ENCODE measurements around the gene PEX14.

PEX14 gene

DNA sequence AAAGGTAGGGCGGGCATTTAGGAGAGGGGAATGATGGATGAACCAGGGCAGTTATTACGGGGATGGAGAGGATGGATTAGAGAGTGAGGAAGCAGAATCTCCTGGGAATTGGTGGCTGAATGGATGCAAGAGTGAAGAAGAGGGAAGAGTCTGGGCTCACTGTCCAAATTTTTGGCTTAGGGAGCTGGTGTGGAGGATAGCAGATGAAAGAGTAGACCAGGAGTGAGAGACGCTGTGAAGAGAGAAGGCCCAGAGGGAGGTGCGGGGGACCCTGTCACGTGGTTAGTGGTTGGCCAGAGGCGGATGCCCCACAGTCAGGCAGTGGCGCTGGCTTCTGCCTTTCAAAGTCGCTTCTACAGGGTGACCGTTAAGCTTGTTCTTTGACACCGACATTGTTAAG, 78.4 kb downstream of the PEX14 start:
- DNase-seq = peak in 1 of 2 experiments; percentile 70

- DNase-seq = no peak
Measured at GRCh38 chr1:10555635-10556429, 81.1 kb downstream of the PEX14 start.

- no peak for DNase-seq
Measured at GRCh38 chr1:10556430-10557005, 81.8 kb downstream of the PEX14 start.

- DNase-seq = no peak
Measured at GRCh38 chr1:10557714-10558113, 83.0 kb downstream of the PEX14 start.

DNA sequence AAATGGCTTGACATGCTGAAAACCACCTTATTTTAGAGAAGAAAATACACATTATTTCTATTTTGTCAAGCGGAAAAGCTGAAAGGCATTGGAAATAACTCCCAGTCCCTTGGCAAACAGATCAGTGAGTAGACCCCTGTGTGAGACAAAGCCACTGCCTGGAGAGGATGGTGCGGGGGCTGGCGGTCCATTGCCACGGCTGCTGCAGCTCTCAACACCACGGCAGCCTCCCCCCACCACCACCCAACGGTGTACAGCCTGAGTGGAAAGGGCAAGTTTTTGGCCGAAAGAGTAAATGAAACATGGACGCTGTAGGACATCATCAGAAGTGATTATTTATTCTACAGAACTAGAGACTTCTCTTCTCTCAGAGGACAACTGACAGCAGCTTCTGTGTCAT, 84.6 kb downstream of the PEX14 start:
- DNase-seq = no peak

DNA sequence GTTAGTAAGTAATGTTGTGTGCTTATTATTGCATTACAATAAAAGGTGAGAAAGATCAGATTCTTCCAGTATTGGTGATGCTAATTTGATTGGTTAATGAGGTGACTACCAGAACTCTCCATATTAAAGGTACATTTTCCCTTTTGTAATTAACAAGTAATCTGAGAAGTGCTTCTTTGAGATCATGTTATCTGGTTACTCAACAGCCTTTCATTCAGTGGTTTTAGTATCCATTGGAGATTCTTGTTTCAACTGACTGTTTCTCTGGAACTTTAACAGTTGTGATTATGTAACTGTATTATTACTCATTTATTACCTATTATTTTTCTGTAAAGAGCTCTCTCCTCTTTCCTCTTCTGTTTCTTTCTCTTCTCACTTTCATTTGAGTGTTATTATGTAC, 86.7 kb downstream of the PEX14 start:
- no peak for DNase-seq

GRCh38 chr1:10561955-10562354, 87.2 kb downstream of the PEX14 start:
- DNase-seq = no peak

- DNase-seq = no peak
Measured at GRCh38 chr1:10564063-10564462, 89.3 kb downstream of the PEX14 start.

DNA sequence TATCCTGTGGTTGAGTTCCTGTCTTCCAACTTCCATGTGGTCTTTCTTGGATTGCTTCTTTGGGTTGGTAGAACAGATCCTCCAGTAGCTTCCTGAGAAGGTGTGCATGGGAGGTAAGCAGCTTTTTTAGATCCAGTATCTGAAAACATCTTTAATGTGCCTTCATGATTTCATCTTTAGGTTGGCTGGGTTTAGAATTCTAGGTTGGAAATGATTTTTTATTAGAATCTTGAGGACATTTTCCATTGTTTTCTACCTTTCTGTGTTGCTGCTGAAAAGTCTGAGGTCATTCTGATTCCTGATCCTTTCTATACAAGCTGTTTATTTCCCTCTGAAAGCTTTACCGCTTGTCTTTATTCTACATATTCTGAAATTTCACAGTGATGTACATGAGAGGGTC, 94.8 kb downstream of the PEX14 start:
- DNase-seq = no peak

DNA sequence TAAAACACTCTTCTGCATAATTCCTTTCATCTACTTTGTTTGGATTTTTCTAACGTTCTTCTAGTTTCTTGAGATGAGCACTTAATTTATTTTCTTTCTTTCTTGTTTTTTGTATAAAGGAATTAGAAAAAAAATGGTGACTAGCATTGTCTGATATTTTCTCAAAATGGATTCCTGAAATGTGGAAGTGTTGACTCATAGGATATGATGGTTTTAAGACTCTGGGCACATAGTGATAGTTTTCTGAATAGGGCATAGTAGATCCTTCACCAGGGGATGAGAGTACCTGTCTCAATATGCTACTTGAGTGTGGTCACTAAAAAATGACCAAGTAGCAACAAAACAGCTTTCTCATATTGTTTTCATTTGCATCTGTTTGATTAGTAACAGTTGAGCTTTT, 100.9 kb downstream of the PEX14 start:
- no peak for DNase-seq

DNA sequence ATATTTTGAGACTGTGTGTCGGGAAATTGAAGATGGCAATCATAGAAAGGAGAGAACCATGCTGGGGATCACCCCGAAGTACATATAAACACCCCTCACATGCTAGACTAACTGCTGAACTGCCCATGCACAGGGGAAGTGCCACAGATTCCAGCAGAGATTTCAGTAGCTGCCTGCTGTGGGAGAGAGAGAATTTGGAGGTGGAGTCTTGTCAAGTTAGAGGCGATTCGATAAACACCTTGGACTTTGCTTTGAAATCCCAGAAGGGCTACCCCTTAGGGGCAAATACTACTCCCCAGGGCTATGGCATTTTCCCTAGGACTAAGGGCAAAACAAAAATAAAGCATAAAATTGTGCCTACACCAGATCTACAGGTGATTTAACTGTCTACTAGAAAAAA, 103.3 kb downstream of the PEX14 start:
- DNase-seq = no peak

- DNase-seq = no peak
Measured at GRCh38 chr1:10583641-10584040, 108.9 kb downstream of the PEX14 start.

GRCh38 chr1:10585242-10585641, 110.5 kb downstream of the PEX14 start:
- no peak for DNase-seq

DNA sequence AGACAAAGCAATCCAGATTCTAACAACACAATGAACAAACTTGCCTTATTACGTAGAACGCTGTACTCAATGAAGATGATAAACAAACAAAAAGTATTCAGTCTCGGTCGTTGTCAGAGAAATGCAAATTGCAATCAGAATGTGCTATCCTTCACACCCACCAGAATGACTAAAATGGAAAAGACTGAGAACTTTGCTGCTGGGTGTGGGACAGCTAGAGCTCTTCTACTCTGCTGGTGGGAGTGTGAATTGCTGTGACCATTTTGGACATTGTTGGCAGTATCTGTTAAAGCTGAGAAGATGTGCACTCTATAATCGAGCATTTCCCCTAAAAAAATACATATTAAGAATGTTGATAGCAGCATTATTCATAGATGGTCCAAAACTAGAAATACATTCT, 111.4 kb downstream of the PEX14 start:
- no peak for DNase-seq

DNA sequence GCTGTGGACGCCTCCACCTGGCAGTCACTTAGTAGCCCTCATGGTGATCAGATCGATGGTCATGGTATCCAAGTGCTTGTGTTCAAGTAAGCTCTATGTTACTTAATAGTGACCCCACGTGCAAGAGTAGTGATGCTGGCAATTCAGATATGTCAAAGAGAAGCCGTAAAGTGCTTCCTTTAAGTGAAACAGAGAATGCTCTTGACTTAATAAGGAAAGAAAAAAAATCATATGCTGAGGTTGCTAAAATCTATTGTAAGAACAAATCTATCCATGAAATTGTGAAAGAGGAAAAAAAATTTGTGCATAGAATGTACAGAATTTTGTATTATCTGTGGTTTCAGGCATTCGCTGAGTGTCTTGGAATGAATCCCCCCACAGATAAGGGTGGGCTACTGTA, 113.9 kb downstream of the PEX14 start:
- DNase-seq = no peak

DNA sequence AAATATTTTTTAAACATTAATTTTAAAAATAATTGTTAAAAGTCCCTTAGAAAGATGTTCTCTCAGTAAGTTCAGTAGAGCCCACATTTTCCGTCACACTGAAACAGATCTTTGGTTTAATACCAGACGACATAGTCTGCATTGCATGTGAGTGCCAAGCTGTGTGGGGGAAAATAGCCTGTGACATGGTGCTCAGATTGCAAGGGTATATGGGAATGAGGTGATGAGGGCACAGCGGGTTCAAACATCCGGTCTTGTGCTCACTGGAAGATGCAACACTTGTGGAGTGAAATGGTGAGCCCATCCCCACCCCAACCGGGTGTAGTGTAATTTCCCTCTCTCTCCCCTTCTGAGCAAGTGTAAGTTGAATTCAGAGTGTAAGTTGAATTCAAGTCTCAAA, 114.3 kb downstream of the PEX14 start:
- no peak for DNase-seq

GRCh38 chr1:10591010-10591409, 116.3 kb downstream of the PEX14 start:
- no peak for DNase-seq

- no peak for DNase-seq
Measured at GRCh38 chr1:10592373-10592772, 117.6 kb downstream of the PEX14 start.

GRCh38 chr1:10593750-10594149, 119.0 kb downstream of the PEX14 start:
- no peak for DNase-seq

DNA sequence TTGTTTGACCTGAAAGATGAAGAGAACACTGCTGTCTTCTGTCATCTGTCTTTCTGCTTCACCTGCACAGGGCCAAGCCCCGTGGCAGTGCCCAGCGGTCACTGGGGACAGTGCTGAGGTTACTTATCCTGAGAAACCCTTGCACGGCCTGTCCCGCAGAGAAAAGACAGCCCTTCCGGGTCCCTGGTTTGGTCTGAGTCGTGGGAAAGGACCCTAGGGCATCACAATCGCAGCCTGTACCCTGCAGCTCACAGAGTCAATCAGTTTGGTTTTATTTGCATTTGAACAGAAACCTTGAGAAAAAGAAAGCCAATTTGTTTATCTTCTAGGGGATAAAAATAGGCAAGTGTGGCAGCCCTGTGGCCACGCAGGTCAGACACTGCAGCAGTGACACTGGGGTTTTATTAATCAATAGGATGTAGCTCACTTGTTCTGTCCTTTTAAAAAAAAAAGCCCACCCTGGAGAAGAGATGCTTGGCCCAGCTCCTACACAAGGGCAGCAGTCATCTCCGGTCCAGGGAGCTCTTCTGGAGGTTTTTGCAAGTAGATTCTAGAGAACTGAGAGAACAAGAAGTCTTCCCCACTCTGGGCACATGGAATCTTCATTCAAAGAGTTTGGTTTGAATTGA, 120.0 kb downstream of the PEX14 start:
- no peak for DNase-seq

DNA sequence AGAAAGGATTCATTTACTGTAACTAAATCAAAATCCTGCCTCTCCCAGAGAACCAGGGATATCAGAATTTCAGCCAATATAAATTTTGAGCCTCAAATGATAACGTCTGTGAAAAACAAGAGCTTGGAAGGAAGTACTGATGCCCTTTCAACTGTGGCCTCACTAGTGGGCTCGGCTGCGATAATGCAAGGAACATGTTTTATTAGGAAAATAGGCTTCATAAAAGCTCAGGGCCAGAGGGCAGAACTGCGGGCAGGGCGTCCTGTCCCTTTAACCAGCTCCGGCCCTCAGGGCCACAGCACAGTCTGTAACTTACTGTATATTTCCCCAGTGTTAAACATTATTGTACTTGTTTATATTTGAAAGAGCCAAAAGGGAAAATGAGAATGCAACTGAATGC, 122.0 kb downstream of the PEX14 start:
- no peak for DNase-seq

DNA sequence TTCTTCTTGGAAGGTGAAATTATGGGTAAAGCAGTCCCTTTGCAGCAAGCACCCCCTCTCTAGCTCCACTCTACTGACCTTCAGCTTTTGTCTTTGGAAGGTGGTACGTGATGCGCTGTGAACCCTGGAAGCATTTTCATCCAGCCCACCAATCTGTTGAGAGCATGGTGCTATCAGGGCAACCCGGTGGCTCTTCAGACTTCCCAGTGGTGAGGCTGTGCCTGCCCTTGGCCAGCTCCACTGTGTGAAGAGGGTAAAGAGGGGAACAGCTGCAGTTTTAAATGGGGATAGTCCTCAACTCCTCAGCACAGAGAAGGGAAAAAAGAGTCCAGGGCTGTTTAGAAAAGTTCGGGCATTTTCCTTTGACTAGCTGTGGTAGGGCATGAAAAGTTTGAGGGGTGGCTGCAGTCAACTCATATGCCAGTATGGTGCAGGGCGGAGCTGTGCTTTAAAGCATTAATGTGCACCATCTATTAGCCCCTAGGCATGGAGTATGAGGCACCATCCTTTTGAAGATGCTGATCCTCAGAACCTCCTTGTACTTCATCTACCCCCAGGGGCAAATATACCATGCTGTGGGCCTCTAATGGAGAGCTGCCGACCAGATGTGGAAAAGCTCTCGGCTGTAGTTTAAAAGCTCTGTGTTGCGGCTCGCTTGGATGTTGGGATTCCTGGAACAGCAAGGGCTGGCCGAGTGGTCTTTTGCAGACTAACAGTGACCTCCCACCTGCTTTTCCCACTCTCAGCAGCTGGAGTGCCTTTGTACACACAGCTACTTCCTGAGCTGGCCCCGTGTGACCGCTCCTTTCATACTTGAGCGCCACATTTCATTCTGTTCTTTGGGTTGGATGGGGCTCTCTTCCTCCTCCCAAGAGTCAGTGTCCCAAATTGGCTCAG, 123.0 kb downstream of the PEX14 start:
- DNase-seq = no peak

DNA sequence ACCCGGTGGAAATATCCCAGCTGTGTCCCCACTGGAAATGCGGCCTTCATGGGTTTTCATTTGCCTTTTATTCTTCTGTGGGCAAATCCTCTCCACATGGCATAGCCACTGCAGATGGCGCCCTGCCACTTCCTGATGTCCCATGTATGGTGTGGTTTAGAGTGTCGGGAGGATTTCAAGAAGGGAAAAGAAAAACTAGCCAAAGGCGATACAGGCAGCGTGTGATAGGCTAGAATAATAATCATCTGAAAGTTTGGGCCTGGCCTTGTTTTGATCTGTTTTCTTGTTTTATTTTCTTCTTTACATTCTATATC, 123.6 kb downstream of the PEX14 start:
- DNase-seq = no peak

Data from NCI-H187 (cell line).